ENCODE data around the gene KATNAL2. TPM values are rescaled to one million over a fixed set of nuclear protein-coding genes. Genes with fewer than 3 reads are reported as not detected.

The KATNAL2 gene
- total RNA-seq, 1 experiment from 2014 or later, result 21.7 TPM

GRCh38 chr18:47095810-47096209, 178.4 kb downstream of the KATNAL2 start:
- Histone ChIP-seq H3K4me2 (ENCODE audit: insufficient read depth, insufficient read length, low read length) (no peak overlapping the region), H4K91ac (ENCODE audit: insufficient read length, low read depth, low read length) (no peak overlapping the region), H2AFZ (ENCODE audit: low read length) (no peak overlapping the region), H3K23ac (ENCODE audit: insufficient read length, low read depth, low read length) (no peak overlapping the region), H3K27ac (ENCODE audit: insufficient read length, low read depth, low read length) (no peak overlapping the region), H3K4ac (ENCODE audit: low read depth, low read length) (no peak overlapping the region), H2BK20ac (ENCODE audit: low read depth, low read length, poor library complexity, severe bottlenecking) (no peak overlapping the region), H2BK15ac (ENCODE audit: low read depth, low read length) (no peak overlapping the region), H2BK12ac (ENCODE audit: insufficient read length, low read depth, low read length) (no peak overlapping the region), H3K79me1 (ENCODE audit: insufficient read depth, low read depth, low read length, poor library complexity, severe bottlenecking) (no peaks in the 10 kb centered on the region), H3K56ac (ENCODE audit: insufficient read length, low read depth, low read length) (no peak overlapping the region), H2AK5ac (ENCODE audit: insufficient read length, low read length) (no peak overlapping the region), H3K23me2 (ENCODE audit: insufficient read length, low read depth, low read length, poor library complexity, severe bottlenecking) (no peaks in the 10 kb centered on the region), H2BK5ac (ENCODE audit: insufficient read length, low read length) (no peak overlapping the region), H3K79me2 (ENCODE audit: insufficient read depth, low read length) (no peaks in the 10 kb centered on the region), H3K4me1 (ENCODE audit: insufficient read depth, low read length) (no peaks in the 10 kb centered on the region), H4K20me1 (ENCODE audit: control insufficient read depth, insufficient read depth, insufficient read length) (no peaks in the 10 kb centered on the region), H3K9ac (ENCODE audit: extremely low read depth, insufficient read length, low read length) (no peak overlapping the region), H3K9me3 (ENCODE audit: control insufficient read depth, low read depth, low read length) (no peaks in the 10 kb centered on the region), H3T11ph (ENCODE audit: low read length) (no peak overlapping the region), H3K27me3 (ENCODE audit: insufficient read depth, low read length) (no peaks in the 10 kb centered on the region), H4K5ac (ENCODE audit: insufficient read length, low read depth, low read length) (no peak overlapping the region), H2BK120ac (ENCODE audit: low read depth, low read length, poor library complexity, severe bottlenecking) (no peak overlapping the region), H3K14ac (ENCODE audit: insufficient read depth, low read length) (no peak overlapping the region), H4K8ac (replicated peaks; ENCODE audit: insufficient read length, low read depth, low read length) (no peak overlapping the region), H3K18ac (ENCODE audit: insufficient read length, low read depth, low read length) (no peak overlapping the region)
- Mint-ChIP-seq H3K27ac (no peak overlapping the region), H3K36me3 (ENCODE audit: insufficient read depth in 1 of 3, low read depth in 3 of 3) (no peaks in the 10 kb centered on the region), H3K4me1 (peaks cover 16 to 17% of the 10 kb centered on the region in 2 experiments), H3K27me3 (ENCODE audit: low read depth) (no peaks in the 10 kb centered on the region; the same call in 1 of the 2 replicates), H3K4me3 (no peak overlapping the region), H3K9me3 (no peaks in the 10 kb centered on the region; a peak in 1 of 5 replicates)
- DNase-seq, result no peak
- WGBS (ENCODE audit: extremely low coverage, insufficient read length, low lambda C conversion rate), result no CpG with 5 or more reads among the region's 3 CpGs
- TF ChIP-seq CTCF (conservative IDR thresholded peaks at IDR 0.05), result no peak
